ENCODE data around the gene QPCT. TPM values are rescaled to one million over a fixed set of nuclear protein-coding genes. Genes with fewer than 3 reads are reported as not detected.
"Not testable (repeated sequence)": the region's sequence is repeated elsewhere in the genome, so short reads cannot be mapped to it uniquely, and the experiment has no call there.

The QPCT gene
- total RNA-seq, 1 donor from 2014 or later: 4.9 TPM

DNA sequence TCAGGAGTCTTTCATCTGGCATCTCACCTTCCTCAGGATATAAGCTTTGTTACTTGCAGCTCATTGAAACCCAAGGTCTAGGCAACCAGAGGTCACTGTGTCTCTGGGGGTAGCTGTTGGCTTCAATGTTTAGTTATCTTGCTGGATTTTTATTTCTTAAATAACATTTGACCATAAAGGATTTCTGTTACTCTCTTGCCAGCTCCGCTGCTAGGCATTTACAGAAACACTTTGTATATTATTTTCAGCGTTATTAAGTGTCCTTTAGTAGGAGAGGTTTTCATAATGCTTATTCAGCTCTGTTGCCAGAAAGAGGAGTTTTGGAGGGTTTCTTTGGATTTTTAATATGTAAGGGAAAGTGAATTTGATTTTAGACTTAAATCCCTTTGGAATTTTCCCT is 61.4 kb downstream of the QPCT start:
- H3K4me3 ChIP-seq: no peak overlapping the region
- no peaks in the 10 kb centered on the region for H3K36me3 ChIP-seq
- TF ChIP-seq, protein P1, sequence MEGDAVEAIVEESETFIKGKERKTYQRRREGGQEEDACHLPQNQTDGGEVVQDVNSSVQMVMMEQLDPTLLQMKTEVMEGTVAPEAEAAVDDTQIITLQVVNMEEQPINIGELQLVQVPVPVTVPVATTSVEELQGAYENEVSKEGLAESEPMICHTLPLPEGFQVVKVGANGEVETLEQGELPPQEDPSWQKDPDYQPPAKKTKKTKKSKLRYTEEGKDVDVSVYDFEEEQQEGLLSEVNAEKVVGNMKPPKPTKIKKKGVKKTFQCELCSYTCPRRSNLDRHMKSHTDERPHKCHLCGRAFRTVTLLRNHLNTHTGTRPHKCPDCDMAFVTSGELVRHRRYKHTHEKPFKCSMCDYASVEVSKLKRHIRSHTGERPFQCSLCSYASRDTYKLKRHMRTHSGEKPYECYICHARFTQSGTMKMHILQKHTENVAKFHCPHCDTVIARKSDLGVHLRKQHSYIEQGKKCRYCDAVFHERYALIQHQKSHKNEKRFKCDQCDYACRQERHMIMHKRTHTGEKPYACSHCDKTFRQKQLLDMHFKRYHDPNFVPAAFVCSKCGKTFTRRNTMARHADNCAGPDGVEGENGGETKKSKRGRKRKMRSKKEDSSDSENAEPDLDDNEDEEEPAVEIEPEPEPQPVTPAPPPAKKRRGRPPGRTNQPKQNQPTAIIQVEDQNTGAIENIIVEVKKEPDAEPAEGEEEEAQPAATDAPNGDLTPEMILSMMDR (IDR thresholded peaks at IDR 0.05): no peak
- DNase-seq (no peak), ATAC-seq (no peak)
- no peaks in the 10 kb centered on the region for H3K27me3 ChIP-seq
- H3K4me1 ChIP-seq: no peaks in the 10 kb centered on the region
- no peaks in the 10 kb centered on the region for H3K9me3 ChIP-seq
- no peak overlapping the region for H3K27ac ChIP-seq
- intact Hi-C loops (cut with DNase I): loop anchor here (10.0 kb wide), 1 partner anchor 469 kb away; no protein-coding TSS in a partner anchor

DNA sequence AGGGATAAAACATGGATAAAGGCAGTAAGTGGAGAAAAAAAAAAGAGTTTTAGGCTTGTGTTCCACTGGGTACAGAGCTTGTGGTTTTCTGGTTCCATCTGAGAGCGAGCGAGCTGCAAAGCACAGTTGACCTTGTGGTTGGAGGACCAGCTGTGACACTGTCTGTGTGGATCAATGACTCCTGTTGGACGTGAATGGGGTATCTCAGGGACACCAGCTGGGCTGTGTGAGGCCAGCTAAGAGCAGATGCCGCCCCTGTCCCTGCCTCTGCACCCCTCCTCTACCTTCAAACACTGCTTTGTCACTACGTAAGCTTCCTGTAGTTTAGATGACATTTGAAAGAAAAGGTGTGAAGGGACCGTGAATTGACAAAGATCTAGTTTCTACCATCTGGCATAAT is 67.8 kb downstream of the QPCT start:
- no peak overlapping the region for H3K4me3 ChIP-seq
- no peaks in the 10 kb centered on the region for H3K27me3 ChIP-seq
- no peaks in the 10 kb centered on the region for H3K9me3 ChIP-seq
- H3K27ac ChIP-seq: no peak overlapping the region
- no peak for ATAC-seq
- no peak for DNase-seq
- H3K4me1 ChIP-seq: no peaks in the 10 kb centered on the region
- TF ChIP-seq, protein P1 (IDR thresholded peaks at IDR 0.05): no peak
- intact Hi-C loops (cut with DNase I): loop anchor here (10.0 kb wide), 1 partner anchor 423 kb away; no protein-coding TSS in a partner anchor
- H3K36me3 ChIP-seq: no peaks in the 10 kb centered on the region

DNA sequence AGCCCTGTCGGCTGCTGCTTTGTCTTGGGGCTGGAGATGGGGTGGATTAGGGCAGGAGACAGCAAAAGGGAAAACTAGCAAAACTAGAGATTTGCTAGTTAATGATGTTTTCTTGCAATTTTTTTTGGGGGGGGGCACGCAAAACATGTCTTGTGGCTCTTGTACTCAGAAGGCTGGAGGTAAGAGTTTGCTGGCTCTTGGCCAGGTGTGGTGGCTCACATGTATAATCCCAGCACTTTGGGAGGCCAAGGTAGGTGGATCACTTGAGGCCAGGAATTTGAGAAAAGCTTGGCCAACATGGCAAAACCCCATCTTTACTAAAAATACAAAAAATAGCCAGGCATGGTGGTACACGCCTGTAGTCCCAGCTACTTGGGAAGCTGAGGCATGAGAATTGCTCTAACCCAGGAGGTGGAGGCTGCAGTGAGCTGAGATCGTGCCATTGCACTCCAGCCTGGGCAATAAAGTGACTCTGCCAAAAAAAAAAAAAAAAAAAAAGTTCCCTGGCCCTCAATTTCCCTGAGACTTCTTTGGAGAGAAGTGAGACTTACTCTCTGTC is 69.6 kb downstream of the QPCT start:
- not testable (repeated sequence) for ATAC-seq, H3K27ac ChIP-seq
- intact Hi-C loops (cut with DNase I): loop anchor here (10.0 kb wide), 1 partner anchor 421 kb away; no protein-coding TSS in a partner anchor

DNA sequence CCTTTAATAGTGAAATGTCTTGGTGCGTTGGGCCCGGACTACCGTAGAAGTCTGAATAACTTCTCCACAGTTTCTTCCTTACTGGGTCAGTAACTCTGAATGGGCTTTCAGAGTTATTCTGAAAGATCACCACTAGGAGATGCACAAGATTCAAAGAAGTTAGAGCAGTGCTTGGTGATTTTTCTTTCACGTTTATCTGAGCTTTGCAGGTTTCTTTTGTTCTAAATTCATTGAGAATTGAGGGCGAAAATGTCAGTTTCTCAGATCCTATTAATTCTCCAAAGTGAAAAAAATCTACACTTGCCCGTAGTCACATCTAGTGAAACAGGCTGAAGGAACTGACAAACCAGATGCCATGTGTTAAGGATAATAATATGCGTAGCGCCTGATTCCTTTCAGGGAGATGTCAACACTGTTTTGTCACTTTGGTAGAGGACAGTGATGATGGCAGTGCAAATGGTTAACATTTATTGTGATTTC is 70.1 kb downstream of the QPCT start:
- no peak overlapping the region for H3K27ac ChIP-seq
- no peaks in the 10 kb centered on the region for H3K27me3 ChIP-seq
- no peak for DNase-seq
- H3K4me1 ChIP-seq: no peaks in the 10 kb centered on the region
- peak; percentile 85 for ATAC-seq
- H3K9me3 ChIP-seq: no peaks in the 10 kb centered on the region
- H3K36me3 ChIP-seq: no peaks in the 10 kb centered on the region
- intact Hi-C loops (cut with DNase I): loop anchor here (10.0 kb wide), 1 partner anchor 420 kb away; no protein-coding TSS in a partner anchor
- TF ChIP-seq, protein P1 (IDR thresholded peaks at IDR 0.05): peak; percentile 84
- no peak overlapping the region for H3K4me3 ChIP-seq

More for the DNA sequence above, 69.6 kb downstream of the QPCT start:
- not testable (repeated sequence) for H3K36me3 ChIP-seq, DNase-seq, H3K9me3 ChIP-seq, H3K27me3 ChIP-seq, H3K4me3 ChIP-seq, H3K4me1 ChIP-seq

DNA sequence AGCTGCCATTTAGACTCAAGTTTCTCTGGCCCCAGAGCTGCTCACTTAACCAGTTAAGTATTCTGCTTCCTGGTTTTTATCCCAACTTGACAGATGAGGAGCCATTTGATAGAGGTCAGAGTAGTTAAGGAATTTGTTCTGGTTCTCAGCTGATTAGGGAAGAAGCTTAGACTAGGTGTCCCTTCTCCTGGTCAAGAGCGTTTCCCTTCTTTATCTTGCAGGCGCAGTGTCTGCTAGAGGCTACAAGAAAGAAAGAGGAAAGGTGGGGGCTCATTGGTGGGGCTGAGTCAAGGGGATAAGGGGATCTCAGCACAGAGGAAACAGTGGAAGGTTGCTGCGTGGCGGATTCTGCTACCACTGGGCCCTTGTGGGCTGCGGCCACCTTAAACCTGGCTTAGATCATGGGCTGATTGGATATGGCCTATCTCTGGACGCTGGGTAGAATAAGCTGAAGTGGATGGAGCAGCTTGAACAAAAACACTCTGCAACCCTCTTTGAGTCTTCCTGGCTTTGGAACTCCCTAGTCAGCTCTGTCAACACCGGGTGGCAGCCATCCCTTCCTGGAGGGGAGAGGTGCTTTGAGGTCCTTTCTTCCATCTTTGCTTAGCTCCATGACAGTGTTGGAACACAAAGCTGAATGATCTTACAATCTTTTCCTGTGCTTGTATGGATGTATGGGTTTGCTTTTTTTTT is 70.8 kb downstream of the QPCT start:
- Histone ChIP-seq H3K4me3 (no peak overlapping the region), H3K9me3 (no peaks in the 10 kb centered on the region), H3K4me1 (no peaks in the 10 kb centered on the region), H3K27ac (no peak overlapping the region), H3K36me3 (no peaks in the 10 kb centered on the region), H3K27me3 (no peaks in the 10 kb centered on the region)
- DNase-seq (no peak), ATAC-seq (peak; percentile 30)
- TF ChIP-seq, protein P1 (IDR thresholded peaks at IDR 0.05): no peak
- intact Hi-C loops (cut with DNase I): loop anchor here (10.0 kb wide), 1 partner anchor 420 kb away; no protein-coding TSS in a partner anchor

DNA sequence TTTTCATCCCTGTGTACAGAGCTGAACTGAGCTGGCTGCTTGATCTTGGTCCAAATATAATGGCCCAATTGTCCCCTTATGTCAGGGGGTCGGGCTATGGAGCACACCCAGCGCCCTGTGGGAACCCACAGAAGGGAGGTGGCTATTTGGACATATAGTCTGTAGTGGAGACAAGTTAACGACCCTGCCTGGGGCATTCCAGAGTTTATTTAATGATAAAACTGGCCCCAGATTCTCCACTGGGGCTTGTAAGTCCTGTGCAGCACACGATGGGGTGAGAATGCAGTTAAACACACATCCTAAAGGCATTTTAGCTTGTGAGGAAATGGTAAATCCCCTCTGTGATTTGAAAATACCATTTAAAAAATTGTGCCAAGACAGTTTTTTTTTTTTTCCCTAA is 72.9 kb downstream of the QPCT start:
- H3K4me1 ChIP-seq: no peaks in the 10 kb centered on the region
- H3K36me3 ChIP-seq: no peaks in the 10 kb centered on the region
- DNase-seq (no peak), ATAC-seq (no peak)
- H3K4me3 ChIP-seq: no peak overlapping the region
- TF ChIP-seq, protein P1 (IDR thresholded peaks at IDR 0.05): no peak
- intact Hi-C loops (cut with DNase I): loop anchor here (10.0 kb wide), 1 partner anchor 417 kb away; no protein-coding TSS in a partner anchor
- H3K27ac ChIP-seq: no peak overlapping the region
- H3K27me3 ChIP-seq: no peaks in the 10 kb centered on the region
- no peaks in the 10 kb centered on the region for H3K9me3 ChIP-seq

All from upper lobe of right lung (tissue), 1 donor.